Mesothelial cell of epicardium (in vitro differentiated cells): Measurements from ENCODE around the gene SUSD2. TPM values are rescaled to one million over a fixed set of nuclear protein-coding genes. Genes with fewer than 3 reads are reported as not detected.

Source experiments
- DNase-seq, 2 experiments: peaks; one replicate each; pipeline ENCODE4 v3.0.0; 2021; ENCODE audit warnings: low spot score in 2 of 2; ENCODE audit not compliant: unreplicated experiment in 2 of 2
- H3K27ac Mint-ChIP-seq: 2 replicates; pipeline ENCODE4 v1.8.0; 2021; ENCODE audit warnings: mixed read lengths
- H3K27me3 Mint-ChIP-seq: 2 replicates; pipeline ENCODE4 v1.8.0; 2021; ENCODE audit warnings: low read depth, mixed read lengths
- H3K36me3 Mint-ChIP-seq: 2 replicates; pipeline ENCODE4 v1.8.0; 2021; ENCODE audit warnings: mixed read lengths
- H3K4me1 Mint-ChIP-seq: 2 replicates; pipeline ENCODE4 v1.8.0; 2021; ENCODE audit warnings: mixed read lengths
- H3K4me3 Mint-ChIP-seq: 2 replicates; pipeline ENCODE4 v1.8.0; 2021; ENCODE audit warnings: mild to moderate bottlenecking, moderate library complexity, mixed read lengths
- H3K9me3 Mint-ChIP-seq: 2 replicates; pipeline ENCODE4 v1.8.0; 2021; ENCODE audit warnings: mixed read lengths
- total RNA-seq: library from RNA; stranded (reverse); gene quantifications from 3 replicates; pipeline ENCODE4 v1.2.1, GENCODE V29; 2021
- TF ChIP-seq, protein P1 (sequence below): fragments of 200-600 bp; sonication (generic); IDR thresholded peaks from one replicate; pipeline ENCODE4 v1.5.0; 2021; ENCODE audit warnings: antibody characterized with exemption; ENCODE audit not compliant: unreplicated experiment

Gene SUSD2
- total RNA-seq, 1 donor from 2014 or later, result 1.2 TPM

DNA sequence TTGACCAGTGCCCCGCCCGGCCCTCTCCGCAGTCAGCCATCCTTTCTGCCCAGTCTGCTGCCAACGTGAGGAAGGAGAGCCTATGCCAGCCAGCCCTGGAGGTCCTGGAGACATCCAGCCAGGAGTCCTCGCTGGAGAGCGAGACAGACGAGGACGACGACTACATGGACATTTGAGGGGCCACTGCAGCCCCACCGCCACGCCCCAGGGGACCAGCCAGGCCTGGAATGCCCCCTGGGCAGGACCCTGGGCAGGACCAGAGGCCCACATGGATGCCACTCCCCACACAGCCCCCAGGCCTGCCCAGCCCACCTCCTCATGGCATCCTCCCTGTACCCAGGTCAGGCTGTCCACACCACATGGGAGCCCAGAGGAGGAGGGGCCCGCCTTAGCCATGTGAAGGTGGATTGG lies 3.3 kb upstream of the SUSD2 start:
- Mint-ChIP-seq H3K9me3 (no peaks in the 10 kb centered on the region), H3K4me3 (no peak overlapping the region), H3K4me1 (peaks cover 3% of the 10 kb centered on the region), H3K27me3 (no peaks in the 10 kb centered on the region), H3K36me3 (no peaks in the 10 kb centered on the region), H3K27ac (no peak overlapping the region)
- DNase-seq, result no peak
- TF ChIP-seq, protein P1, sequence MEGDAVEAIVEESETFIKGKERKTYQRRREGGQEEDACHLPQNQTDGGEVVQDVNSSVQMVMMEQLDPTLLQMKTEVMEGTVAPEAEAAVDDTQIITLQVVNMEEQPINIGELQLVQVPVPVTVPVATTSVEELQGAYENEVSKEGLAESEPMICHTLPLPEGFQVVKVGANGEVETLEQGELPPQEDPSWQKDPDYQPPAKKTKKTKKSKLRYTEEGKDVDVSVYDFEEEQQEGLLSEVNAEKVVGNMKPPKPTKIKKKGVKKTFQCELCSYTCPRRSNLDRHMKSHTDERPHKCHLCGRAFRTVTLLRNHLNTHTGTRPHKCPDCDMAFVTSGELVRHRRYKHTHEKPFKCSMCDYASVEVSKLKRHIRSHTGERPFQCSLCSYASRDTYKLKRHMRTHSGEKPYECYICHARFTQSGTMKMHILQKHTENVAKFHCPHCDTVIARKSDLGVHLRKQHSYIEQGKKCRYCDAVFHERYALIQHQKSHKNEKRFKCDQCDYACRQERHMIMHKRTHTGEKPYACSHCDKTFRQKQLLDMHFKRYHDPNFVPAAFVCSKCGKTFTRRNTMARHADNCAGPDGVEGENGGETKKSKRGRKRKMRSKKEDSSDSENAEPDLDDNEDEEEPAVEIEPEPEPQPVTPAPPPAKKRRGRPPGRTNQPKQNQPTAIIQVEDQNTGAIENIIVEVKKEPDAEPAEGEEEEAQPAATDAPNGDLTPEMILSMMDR, result no peak

DNA sequence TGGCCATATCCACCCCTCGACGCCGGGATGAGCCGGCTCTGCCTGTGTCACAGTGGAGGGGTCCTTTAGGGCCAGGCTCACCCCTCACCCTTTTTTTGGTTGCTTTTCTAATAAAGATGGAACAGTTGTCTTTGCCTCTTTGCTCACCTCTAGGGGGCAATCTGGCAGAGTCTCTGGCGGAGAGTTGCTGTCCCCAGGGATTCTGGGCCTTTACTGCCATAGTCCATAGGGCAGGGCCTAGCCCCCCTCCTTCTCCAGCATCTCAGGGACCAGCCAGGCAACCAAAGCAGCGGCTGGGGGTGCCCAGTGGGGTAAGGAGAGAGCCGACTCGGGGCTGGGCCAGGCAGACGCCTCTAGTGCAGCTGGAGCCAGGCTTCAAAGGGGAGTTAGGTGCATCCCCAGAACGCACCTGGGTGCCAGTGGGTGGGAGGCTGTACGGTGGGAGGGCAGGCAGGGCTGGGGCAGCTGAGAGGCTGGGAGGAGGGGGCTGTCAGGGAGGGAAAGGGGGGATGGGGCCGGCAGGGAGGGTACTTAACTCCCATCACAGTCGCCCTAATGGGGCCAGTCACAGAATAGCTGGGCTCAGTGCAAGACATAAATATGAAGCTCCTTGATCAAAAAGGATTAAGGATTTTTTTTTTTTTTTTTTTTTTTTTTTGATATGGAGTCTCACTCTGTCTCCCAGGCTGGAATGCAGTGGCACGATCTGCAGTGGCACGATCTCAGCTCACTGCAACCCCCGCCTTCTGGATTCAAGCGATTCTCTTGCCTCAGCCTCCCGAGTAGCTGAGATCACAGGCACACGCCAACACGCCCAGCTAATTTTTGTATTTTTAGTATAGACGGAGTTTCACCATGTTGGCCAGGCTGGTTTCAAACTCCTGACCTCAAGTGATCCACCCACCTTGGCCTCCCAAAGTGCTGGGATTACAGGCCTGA lies 2.5 kb upstream of the SUSD2 start:
- no peaks in the 10 kb centered on the region for H3K36me3 Mint-ChIP-seq
- peaks cover 3% of the 10 kb centered on the region for H3K4me1 Mint-ChIP-seq
- H3K27ac Mint-ChIP-seq, result no peak overlapping the region
- TF ChIP-seq, protein P1, result no peak
- DNase-seq, result no peak
- no peaks in the 10 kb centered on the region for H3K27me3 Mint-ChIP-seq
- H3K9me3 Mint-ChIP-seq, result no peaks in the 10 kb centered on the region
- H3K4me3 Mint-ChIP-seq, result no peak overlapping the region

DNA sequence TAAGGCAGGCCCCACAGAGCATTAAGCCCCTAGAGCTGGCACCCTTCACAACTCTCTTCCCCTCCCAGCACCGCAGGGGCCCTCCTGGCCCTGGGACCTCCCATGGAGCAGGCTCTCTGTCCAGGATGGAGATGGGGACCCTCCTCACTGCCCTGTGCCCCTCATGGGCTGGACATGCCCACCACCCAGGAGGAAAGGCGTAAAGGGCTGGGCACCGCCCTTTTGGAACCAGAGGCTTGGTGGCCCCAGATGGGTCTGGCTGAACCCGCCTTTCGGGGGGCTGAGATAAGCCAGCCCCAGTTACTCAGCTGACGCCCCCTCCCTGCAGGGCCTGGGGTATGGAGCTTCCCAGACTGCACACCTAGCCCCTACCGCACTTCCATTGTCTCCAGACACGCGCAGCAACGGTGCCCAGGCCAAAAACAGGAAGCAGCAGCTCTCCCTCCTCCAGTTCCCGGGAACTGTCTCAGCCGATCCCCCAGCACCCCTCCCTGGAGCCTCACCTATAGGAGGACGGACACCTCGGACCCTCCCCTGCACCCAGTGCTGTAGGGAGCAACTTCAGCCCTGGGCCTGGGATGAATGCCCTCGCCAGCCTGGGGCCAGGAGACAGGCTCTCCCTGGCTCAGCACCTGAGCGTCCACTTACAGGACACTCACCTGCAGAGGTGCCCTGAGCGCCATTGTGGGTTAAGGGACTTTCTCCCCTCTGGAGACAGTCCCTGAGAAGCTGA lies 1.6 kb upstream of the SUSD2 start:
- TF ChIP-seq, protein P1, result no peak
- no peak for DNase-seq
- Mint-ChIP-seq H3K27me3 (no peaks in the 10 kb centered on the region), H3K4me3 (no peak overlapping the region), H3K9me3 (no peaks in the 10 kb centered on the region), H3K36me3 (no peaks in the 10 kb centered on the region), H3K27ac (peak overlapping the region; percentile 25), H3K4me1 (peaks cover 3% of the 10 kb centered on the region)

DNA sequence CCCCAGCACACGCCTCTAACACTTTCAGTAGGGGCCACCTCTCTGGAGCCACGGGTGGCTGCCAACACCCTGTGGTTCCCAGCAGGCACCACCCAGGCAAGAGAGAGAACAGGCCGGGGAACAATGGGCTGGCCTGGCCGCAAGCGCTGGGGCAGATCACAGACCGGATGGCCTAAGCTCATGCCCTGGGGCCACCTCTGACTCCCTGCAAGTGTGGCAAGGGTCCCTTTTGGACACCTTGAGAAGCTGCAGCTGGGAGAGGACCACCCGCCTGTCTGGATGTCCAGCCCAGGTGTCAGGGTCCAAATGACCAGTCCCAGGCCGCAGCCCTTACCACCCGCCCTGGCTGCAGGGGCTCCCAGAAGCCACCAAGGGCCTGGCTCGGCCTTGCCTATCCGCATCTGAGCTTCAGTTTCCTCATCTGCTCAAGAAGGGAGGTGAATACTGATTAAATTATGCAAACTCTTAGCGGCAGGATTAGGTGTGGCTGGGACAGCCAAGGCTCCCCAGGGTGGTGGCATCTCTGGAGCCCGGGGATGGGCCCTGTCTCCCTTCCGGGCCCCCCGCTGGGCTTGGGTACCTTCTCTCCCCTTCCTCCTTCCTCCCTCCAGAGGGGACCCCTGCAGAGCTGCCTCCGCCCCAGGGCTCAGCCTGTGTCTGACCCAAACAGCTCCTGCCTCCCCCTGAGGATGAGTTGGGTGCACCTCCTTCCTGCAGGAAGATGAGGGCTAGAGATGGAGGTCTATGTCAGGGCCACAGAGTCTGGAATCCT lies 785 bp upstream of the SUSD2 start:
- Mint-ChIP-seq H3K9me3 (no peaks in the 10 kb centered on the region), H3K27ac (no peak overlapping the region), H3K4me1 (peaks cover 3% of the 10 kb centered on the region), H3K27me3 (no peaks in the 10 kb centered on the region), H3K4me3 (no peak overlapping the region), H3K36me3 (no peaks in the 10 kb centered on the region)
- TF ChIP-seq, protein P1, result no peak
- DNase-seq, result no peak
